Dedifferentiated amniotic fluid mesenchymal stem cell (primary cell): ENCODE data around the gene ANKRD53.

Experiments
- DNase-seq: peaks from one replicate; pipeline ENCODE4 v3.0.0-alpha.2; 2016; ENCODE audit errors: extremely low spot score

Gene ANKRD53

GRCh38 chr2:70978341-70979179 lies at the start of gene ANKRD53:
ANKRD53 (plus strand) TSS chr2:70978630; CDS start chr2:70978646, 16 bp downstream.
- no peak for DNase-seq

DNA sequence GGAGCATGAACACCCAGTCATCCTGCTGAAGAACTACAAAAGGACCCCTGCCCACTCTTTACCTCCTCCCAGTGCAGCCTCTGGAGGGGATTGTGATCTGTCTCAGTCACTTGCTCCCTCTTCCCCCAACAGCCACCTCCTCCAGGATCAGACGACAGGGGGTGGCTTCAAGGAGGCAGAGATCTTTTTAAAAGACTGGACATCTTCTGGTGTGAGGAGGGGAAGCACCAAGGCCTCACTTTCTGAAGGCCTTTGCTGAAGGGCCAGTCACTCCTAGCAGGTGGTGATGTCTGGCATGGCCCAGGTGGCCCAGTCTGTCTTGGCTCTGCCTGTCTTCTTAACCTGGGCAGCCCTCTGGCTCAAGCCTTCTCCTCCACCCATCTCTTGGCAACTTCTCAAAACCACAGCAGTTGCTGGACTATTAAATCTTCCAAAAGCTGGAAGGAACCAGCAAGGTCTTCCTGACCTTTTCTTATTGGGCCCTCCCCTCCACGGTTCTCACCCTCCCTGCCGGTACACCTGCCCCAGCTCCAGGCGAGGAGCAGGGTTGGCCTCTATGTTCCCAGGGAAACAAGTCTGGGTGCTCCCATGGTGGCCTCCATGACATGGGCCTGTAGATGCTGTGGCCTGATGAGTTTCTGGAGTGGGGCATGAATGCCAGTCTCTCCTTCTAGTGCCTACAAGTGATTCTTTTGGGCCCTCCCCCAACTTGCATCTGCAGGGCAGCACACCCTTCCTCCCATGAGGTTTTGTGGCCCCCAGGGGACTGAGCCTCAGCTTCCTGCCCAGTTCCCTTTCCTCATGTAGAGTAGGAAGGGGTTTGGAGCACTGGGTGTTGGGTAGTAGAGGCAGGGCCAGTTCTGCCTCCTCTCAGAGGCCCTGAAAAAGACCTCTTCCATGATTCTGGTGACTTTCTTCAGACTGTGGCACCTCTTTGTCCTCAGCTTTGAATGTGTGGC lies 47.8 kb upstream of the ANKRD53 start:
- DNase-seq: no peak

- DNase-seq: no peak
Observed at GRCh38 chr2:70931376-70932000, 46.9 kb upstream of the ANKRD53 start.

DNA sequence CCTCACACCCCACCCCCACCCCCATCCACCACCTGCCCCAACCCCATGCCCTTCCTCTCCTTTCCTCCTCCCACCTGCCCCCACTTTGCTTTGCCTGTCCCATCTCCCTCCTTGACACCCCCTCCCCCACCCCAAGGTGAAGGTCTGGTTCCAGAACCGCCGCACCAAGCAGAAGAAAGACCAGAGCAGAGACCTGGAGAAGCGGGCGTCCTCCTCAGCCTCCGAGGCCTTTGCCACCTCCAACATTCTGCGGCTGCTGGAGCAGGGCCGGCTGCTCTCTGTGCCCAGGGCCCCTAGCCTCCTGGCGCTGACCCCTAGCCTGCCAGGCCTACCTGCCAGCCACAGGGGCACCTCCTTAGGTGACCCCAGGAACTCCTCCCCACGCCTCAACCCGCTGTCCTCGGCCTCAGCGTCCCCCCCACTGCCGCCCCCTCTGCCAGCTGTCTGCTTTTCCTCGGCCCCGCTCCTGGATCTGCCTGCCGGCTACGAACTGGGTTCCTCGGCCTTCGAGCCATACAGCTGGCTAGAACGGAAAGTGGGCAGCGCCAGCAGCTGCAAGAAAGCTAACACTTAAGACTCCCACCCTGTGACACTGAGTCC lies 45.7 kb upstream of the ANKRD53 start:
- no peak for DNase-seq

DNA sequence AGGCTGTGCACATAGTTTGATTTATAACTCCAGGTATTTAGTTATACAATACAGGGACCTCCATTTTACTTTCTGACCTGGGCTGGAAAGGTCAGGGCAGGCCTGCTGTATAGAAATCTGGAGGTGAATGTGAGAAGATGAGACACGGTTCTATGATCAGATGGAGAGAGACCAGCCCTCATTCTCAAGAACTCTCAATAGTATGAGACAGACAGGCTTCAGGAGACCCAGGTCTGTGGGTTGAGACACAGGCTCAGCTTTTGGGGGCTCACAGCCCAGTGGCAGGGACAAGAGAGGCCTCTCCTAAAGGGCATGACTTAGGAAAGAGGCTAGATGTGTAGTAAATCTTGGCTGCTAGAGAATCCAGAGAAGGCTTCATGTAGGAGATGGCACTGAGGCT lies 43.4 kb upstream of the ANKRD53 start:
- DNase-seq: no peak

- DNase-seq: no peak
Observed at GRCh38 chr2:70935468-70936164, 42.8 kb upstream of the ANKRD53 start, which contains the start of gene ATP6V1B1. ATP6V1B1 (plus strand) TSS chr2:70935900; CDS start chr2:70935955, 55 bp downstream.

DNA sequence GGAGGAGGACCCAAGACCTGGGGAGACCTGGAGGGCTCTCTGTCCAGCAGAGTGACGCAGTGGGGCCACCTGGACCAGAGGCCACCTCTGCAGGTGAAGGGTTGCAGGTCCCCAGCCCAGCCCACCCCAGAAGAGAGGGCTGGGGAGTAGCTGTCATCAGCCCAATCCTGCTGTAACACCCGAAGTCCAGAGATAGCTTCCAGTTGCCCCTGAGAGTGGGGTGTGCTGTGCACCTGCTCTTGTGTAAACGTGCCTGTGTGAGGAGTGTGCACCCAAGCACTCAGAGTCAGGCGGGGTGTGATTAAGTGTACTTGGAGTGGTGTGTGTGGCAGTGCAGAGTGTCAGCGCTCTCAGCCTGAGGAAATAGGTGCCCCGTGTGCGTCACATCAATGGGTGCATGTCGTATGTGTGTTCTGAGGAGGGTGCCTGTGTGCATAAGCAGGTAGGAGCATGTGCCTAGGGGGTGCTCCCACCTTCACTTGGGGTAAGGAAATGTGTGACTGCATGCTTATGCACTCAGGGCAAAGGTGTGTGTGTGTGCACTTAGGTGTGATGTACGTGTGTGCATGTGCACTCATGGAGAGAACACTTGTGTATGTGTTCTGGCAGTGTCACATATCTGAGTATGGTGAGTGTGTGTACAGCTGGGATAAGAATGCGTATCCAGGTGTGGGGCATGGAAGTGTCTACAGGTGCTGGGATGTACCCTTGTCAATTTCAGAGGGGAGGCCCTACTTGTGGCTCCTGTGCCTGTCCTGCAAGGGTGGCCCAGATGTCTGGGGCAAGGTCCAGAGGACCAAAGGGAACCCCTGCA lies 42.1 kb upstream of the ANKRD53 start:
- DNase-seq: no peak

DNA sequence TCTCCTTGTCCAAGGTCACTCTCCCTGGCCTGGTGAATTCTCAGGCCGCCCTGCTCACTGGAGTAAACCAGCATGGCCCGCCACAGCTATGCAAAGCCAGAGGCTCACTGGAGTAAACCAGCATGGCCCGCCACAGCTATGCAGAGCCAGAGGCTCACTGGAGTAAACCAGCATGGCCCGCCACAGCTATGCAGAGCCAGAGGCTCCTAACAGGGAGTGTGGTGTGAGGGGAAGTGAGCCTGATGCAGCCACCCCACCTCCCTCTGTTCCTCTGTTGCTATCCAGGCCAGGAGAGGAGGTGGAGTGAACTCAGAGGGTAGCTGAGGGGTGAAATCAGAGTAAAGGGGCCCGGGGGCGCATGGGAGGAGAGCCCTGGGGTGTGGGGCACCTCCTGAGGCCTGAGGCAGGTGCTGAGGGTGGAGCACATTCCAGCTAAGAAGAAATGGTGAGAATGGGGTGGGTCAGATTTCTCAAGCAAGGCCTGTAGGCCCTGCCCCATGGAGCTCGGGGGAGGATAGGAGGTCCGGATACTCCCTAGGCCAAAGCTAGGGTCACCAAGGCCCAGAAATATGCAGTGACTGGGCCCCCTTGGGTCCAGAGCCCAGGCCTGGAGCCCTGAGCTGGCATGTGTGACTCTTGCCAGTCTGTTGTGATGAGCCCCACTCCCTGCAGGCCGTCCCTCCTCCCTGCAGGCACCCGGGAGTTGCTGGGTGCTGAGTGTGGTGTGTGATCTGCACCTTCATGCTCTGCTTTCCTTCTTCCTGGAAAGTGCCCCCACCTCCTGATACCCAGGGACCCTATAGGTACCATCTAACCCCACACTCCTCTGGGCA lies 41.2 kb upstream of the ANKRD53 start:
- DNase-seq: no peak

DNA sequence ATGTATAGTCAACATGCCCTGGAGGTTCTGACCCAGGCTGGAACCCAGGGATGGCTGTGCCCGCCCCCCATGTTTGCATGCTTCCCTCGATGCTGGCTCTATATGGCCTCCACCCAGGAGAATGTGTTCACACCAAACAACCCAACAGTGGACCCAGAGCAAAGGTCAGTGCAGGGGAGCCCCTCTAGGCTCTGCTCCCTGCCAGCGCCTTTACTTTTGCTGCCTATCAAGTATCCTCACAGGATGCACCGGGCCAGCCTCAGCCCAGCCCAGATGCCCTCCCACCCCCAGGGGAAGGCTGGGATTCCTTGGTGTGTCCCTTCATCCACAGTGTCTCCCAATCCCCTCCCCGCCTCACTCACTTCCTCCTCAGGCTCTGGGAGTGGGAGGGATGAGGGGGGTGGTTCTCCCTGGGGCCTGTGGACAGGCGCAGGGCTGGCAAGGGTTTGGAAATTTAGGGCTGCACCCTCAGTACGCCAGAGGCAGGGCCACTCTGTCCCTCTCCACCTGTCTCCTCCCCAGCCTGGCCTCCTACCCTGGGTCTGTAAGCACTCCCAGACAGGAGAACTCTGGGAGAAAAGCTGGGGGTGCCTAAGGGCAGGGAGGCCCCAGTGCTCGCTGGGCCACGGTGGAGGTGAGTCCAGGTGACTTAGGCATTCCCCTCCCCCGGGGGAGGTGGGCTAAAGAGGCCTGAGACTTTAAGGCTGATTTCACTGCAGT lies 40.4 kb upstream of the ANKRD53 start:
- no peak for DNase-seq

DNA sequence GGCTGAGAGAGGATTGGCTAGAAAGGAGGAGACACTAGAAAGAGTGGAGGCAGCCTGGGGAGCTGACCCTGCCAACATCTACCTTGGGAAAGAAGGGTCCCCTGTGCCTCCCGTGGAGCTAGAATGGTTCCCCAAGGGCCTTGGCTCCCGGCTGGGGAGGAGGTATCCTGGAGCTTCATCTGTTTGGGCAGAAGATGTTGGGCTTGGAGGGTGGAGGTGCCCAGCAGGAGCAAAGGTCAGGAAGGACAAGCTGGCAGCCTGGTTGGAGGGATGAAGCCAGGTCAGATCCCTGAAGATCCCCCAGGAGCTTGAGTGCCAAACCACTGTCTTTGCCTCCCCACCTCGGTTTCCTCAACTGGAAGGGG lies 39.9 kb upstream of the ANKRD53 start:
- DNase-seq: no peak

DNA sequence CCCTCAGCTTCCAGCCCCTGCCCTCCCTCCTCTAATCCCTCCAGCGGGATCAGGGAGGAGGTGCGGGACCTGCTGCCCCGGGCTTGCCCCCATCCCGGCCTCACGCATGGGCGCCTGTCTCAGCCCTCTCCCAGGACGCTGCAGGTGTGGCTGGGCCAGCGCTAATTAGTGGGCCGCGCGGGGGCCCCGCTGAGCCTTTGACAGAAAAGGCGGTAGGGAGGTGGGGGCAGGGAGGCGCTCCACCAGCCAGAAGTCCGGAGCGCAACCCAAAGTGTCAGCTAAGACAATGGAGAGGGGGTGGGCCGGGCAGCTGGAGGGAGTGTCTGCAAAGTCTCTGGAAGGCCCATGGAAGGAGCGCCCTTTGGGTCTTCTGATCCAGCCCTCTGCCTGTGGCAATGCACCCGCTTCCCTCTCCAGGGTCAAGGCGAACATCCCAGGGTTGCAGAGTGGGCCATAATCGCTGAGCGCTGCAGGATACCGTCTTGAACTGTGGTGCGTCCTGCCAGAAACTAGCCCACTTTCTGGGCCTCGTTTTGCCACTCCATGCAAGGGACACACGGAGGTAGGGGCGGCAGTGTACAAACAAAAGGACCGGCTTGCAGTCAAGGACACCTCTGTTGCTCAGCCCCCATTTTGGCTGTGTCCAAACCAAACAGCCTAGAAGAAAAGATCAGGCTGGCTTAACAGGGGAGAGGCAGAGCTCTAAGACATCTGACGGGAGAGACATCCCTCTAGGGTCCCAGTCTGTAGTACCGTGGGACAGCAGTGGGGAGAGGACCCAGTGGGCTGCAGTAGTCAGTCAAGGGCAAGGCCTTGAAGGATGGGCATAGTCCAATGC lies 39.2 kb upstream of the ANKRD53 start:
- no peak for DNase-seq

- no peak for DNase-seq
Observed at GRCh38 chr2:70939839-70940580, 38.4 kb upstream of the ANKRD53 start.

DNA sequence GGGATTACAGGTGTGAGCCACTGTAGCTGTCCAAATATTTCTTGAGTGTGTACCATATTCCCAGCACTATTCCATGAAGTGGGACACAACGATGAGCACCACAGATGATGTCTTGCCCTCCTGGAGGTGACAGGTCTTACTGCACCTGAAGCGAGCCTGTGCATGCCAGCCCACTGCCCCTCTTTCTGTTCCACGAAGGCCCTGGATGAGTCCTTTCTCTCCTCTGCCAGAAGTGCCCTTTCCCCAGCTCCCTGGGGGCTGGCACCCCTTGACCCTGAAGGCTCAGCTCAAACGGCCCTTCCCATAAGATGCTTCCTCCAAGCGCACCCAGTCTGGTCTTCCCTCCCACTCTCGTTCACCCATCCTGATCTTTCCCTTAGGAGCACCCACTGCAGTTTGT lies 37.2 kb upstream of the ANKRD53 start:
- DNase-seq: no peak

DNA sequence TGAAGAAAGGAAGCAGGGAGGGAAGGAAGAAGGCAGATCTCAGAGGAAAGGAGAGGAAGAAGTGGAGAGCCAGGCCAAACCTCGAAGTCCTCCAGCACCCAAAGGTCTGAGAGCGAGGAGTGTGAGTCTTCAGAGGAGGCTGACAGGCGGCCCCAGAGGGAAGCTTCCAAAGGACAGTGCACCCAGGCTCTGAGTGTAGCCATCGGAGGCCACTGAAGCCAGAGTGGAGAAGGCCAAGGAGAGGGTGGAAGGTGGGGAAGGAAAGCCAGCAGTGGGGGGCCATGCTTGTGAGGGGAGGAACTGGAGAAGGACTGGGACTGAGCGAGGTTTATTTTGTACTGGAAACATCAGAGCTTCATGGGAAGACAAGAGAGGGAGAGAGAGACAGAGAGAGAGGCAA lies 36.7 kb upstream of the ANKRD53 start:
- no peak for DNase-seq

DNA sequence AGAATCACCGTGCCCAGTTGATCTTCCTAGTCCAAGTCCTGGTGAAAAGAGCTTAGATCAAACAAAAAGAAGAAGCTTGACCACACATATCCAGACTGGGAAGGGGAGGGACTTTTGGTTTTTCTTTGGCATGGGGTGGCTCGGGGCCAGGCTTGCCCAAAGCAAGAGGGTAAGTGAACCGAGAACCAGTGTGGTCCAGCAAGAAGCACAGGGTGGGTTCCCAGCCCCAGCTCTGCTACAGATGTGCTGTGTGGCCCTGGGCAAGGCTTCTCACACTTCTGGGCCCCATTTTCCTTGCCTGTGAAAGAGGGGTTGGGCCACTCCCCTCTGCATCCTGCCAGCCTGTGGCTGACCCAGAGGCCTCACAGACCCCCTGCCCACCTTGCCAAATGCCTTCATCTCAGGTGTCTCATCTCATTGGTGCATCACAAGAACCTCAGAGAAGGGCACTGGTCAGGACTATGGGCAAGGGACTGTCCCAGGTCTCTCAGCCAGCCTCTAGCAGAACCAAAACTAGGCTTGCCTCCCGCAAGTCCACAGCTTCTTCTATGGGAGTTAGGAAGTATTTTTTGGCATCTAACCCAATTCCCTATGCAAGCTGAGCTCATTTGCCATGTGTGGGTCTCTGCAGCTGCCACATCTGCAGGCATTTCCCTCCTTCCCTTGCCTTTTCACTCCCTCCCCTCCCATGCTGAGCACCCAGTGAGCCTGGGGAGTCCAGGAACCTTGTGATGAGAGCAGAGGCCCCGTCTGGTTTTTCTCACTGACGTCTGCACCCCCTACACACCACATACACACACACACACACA lies 35.8 kb upstream of the ANKRD53 start:
- DNase-seq: no peak

GRCh38 chr2:70943205-70943871 lies 35.1 kb upstream of the ANKRD53 start:
- no peak for DNase-seq
